Measurements from ENCODE around the gene EID1. TPM values are rescaled to one million over a fixed set of nuclear protein-coding genes. Genes with fewer than 3 reads are reported as not detected.

EID1 gene
- polyA plus RNA-seq, 1 of the 3 experiments (the other 2 are of a cell fraction) = 228 TPM

DNA sequence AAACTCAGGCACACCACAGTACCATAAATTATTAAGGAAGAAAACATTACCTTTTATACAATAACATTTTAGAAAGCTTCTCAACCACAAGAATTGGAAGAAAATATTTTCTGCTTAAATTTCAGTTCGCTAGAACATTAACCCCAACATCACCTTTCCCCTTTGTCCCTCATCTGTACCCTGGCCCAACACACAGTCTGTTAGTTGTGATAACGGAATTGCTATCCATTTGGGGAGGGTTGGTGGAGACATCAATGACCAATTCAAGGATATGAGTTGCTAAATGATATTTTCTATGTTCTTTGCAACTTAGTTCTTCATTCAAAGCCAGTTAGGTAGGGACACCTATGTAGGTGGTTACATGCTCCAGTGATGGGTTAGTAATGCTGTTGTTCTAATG, 5.8 kb downstream of the EID1 start (continued):
- no peak for TF ChIP-seq MXI1 (IDR thresholded peaks at IDR 0.05; ENCODE audit: low read depth, low read length)
- TF ChIP-seq, protein P1, sequence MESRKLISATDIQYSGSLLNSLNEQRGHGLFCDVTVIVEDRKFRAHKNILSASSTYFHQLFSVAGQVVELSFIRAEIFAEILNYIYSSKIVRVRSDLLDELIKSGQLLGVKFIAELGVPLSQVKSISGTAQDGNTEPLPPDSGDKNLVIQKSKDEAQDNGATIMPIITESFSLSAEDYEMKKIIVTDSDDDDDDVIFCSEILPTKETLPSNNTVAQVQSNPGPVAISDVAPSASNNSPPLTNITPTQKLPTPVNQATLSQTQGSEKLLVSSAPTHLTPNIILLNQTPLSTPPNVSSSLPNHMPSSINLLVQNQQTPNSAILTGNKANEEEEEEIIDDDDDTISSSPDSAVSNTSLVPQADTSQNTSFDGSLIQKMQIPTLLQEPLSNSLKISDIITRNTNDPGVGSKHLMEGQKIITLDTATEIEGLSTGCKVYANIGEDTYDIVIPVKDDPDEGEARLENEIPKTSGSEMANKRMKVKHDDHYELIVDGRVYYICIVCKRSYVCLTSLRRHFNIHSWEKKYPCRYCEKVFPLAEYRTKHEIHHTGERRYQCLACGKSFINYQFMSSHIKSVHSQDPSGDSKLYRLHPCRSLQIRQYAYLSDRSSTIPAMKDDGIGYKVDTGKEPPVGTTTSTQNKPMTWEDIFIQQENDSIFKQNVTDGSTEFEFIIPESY (IDR thresholded peaks at IDR 0.05; ENCODE audit: borderline replicate concordance, low read depth) = no peak

DNA sequence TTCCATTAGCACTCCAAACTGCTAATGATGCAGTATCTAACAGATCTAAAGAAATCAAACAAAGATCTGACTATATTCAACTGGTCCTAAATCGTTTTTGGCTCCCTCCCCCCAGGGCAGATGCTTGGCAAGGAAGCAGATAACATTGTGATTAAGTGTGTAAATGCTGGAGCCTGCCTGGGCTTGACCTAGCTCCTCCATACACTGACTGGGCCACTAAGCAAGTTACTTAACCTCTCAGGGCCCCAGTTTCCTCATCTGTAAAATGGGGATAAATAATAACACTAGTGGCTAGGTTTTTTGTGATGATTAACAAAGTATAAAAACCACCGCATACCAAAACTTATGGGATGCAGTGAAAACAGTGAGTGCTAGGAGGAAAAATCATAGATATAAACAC, 9.2 kb downstream of the EID1 start:
- no peaks in the 10 kb centered on the region for H4K20me1 ChIP-seq (ENCODE audit: insufficient read depth)
- no peak overlapping the region for H3K4me2 ChIP-seq
- ChIA-PET CTCF (no interaction called here), POLR2A (interaction anchor here (1.6 kb wide), 1 partner anchor 9 kb away, joined by 3 read pairs; the partner anchor contains the start of gene EID1)
- no peaks in the 10 kb centered on the region for H3K27me3 ChIP-seq (ENCODE audit: insufficient read depth)
- WGBS (ENCODE audit: low lambda C conversion rate) = 50% methylated on average over 2 of the region's 2 CpGs
- H2AFZ ChIP-seq (ENCODE audit: low read depth) = no peak overlapping the region
- TF ChIP-seq ELF1 (IDR thresholded peaks at IDR 0.05) (no peak), TCF12 (IDR thresholded peaks at IDR 0.05) (no peak), MAX (IDR thresholded peaks at IDR 0.05; ENCODE audit: low read depth) (no peak), POLR2AphosphoS5 (IDR thresholded peaks at IDR 0.05; ENCODE audit: low read depth, low read length) (no peak)
- H3K9me2 ChIP-seq = no peaks in the 10 kb centered on the region
- H3K9ac ChIP-seq = no peak overlapping the region
- H3F3A ChIP-seq (replicated peaks; ENCODE audit: insufficient read depth) = peaks cover 21% of the 10 kb centered on the region
- no peaks in the 10 kb centered on the region for H3K79me2 ChIP-seq (ENCODE audit: insufficient read depth)
- H3K36me3 ChIP-seq (replicated peaks in 1 of 2; ENCODE audit: control insufficient read depth in 1 of 2, insufficient read depth in 2 of 2, low read length in 1 of 2) = no peaks in the 10 kb centered on the region
- H3K27ac ChIP-seq (ENCODE audit: low read depth in 2 of 2, low read length in 1 of 2) = peak overlapping the region in 1 of 2 experiments; percentile 84; a peak in 1 of 4 replicates
- peaks cover 4 to 30% of the 10 kb centered on the region in 2 experiments; a peak in 3 of 4 replicates for H3K4me1 ChIP-seq (ENCODE audit: control insufficient read depth in 1 of 2, insufficient read depth in 2 of 2, low read depth in 1 of 2, low read length in 1 of 2)
- H3K9me3 ChIP-seq = no peaks in the 10 kb centered on the region
- H3K4me3 ChIP-seq (ENCODE audit: low read depth in 2 of 2, low read length in 1 of 2) = no peak overlapping the region
- DNase-seq = no peak

DNA sequence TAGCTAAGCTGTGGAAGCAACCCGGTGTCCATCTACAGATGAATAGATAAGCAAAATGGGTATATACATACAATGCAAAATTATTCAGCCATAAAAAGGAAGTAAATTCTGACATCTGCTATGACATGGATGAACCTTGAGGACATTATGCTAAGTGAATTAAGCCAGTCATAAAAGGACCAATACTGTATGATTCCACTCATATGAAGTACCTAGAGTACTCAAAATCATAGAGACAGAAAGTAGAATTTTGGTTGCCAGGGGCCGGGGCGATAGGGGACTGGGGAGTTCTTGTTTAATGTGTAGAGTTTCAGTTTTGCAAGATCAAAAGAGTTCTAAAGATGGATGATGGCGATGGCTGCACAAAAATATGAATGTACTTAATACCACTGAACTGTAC, 10.3 kb downstream of the EID1 start:
- CTCF ChIA-PET = no interaction called here
- Histone ChIP-seq H3K4me3 (ENCODE audit: low read depth in 2 of 2, low read length in 1 of 2) (no peak overlapping the region), H4K20me1 (ENCODE audit: insufficient read depth) (no peaks in the 10 kb centered on the region), H3K9ac (0 out of 2 replicates have a peak overlapping the region, but pooled peaks have one; percentile 5), H3K4me2 (0 out of 2 replicates have a peak overlapping the region, but pooled peaks have one; percentile 12), H3K27ac (ENCODE audit: low read depth in 2 of 2, low read length in 1 of 2) (peak overlapping the region in 1 of 2 experiments; percentile 84; a peak in 2 of 4 replicates), H3K4me1 (ENCODE audit: control insufficient read depth in 1 of 2, insufficient read depth in 2 of 2, low read depth in 1 of 2, low read length in 1 of 2) (peaks cover 4 to 30% of the 10 kb centered on the region in 2 experiments; a peak in 3 of 4 replicates), H3F3A (replicated peaks; ENCODE audit: insufficient read depth) (peaks cover 21% of the 10 kb centered on the region), H3K79me2 (ENCODE audit: insufficient read depth) (no peaks in the 10 kb centered on the region), H3K9me2 (no peaks in the 10 kb centered on the region), H3K9me3 (no peaks in the 10 kb centered on the region), H2AFZ (ENCODE audit: low read depth) (0 out of 2 replicates have a peak overlapping the region, but pooled peaks have one; percentile 12), H3K36me3 (replicated peaks in 1 of 2; ENCODE audit: control insufficient read depth in 1 of 2, insufficient read depth in 2 of 2, low read length in 1 of 2) (no peaks in the 10 kb centered on the region), H3K27me3 (ENCODE audit: insufficient read depth) (no peaks in the 10 kb centered on the region)
- no peak for TF ChIP-seq ELF1 (IDR thresholded peaks at IDR 0.05)
- no peak for TF ChIP-seq TEAD4 (IDR thresholded peaks at IDR 0.05; ENCODE audit: borderline replicate concordance, insufficient read depth)
- TF ChIP-seq USF2 (IDR thresholded peaks at IDR 0.05; ENCODE audit: borderline replicate concordance, low read depth, low read length) = no peak
- TF ChIP-seq EP300 (IDR thresholded peaks at IDR 0.05; ENCODE audit: borderline replicate concordance in 1 of 2, low read depth in 1 of 2, low read length in 1 of 2) = no peak
- no peak for TF ChIP-seq NFIC (IDR thresholded peaks at IDR 0.05; ENCODE audit: borderline replicate concordance)
- DNase-seq = no peak
- POLR2A ChIA-PET = interaction anchor here (1.6 kb wide), 1 partner anchor 10 kb away, joined by 3 read pairs; the partner anchor contains the start of gene EID1
- 88% methylated on average over 4 of the region's 4 CpGs for WGBS (ENCODE audit: low lambda C conversion rate)
